ENCODE results near the gene NCOA4. TPM values are rescaled to one million over a fixed set of nuclear protein-coding genes. Genes with fewer than 3 reads are reported as not detected.

NCOA4 gene
- total and polyA plus RNA-seq, 2 of the 8 experiments (the other 6 are each of a cell fraction or from before 2014, with no cell fraction given) = 28.9 to 65.2 TPM

GRCh38 chr10:46052791-46053375, 22.5 kb upstream of the NCOA4 start:
- no peak overlapping the region for H3K4me2 ChIP-seq (ENCODE audit: insufficient read depth in 1 of 2, low read depth in 2 of 2, low read length in 2 of 2)
- no peaks in the 10 kb centered on the region for H3K79me2 ChIP-seq (ENCODE audit: control insufficient read depth in 1 of 2, insufficient read depth in 2 of 2, low read length in 2 of 2)
- no peak for DNase-seq (ENCODE audit: low read depth in 1 of 2, low spot score in 2 of 2)
- no peaks in the 10 kb centered on the region for H4K20me1 ChIP-seq (replicated peaks in 1 of 2; ENCODE audit: control insufficient read depth in 1 of 2, insufficient read depth in 2 of 2, low read length in 2 of 2)
- no peaks in the 10 kb centered on the region for H3K9me3 ChIP-seq (ENCODE audit: insufficient read depth in 2 of 2, low read depth in 1 of 2, low read length in 1 of 2)
- no peak overlapping the region for H3K27ac ChIP-seq (ENCODE audit: low read depth, low read length)
- no peak overlapping the region for H2BK20ac ChIP-seq (ENCODE audit: low read length)
- no peak overlapping the region for H3K14ac ChIP-seq (ENCODE audit: insufficient read length)
- 88% methylated on average over 6 of the region's 6 CpGs; no CpG with 5 or more reads in 1 of the 2 experiments for WGBS, 2 experiments (ENCODE audit: extremely low coverage in 1 of 2, insufficient coverage in 1 of 2, insufficient read length in 1 of 2, insufficient replicate concordance in 2 of 2, low coverage in 1 of 2, low lambda C conversion rate in 2 of 2, missing lambda C conversion rate in 1 of 2)
- no peak overlapping the region for H3K56ac ChIP-seq (replicated peaks; ENCODE audit: insufficient read length, low read depth, low read length)
- no peak overlapping the region for H2BK5ac ChIP-seq (ENCODE audit: low read depth, low read length)
- no peak overlapping the region for H3K18ac ChIP-seq (ENCODE audit: extremely low read depth, low read length)
- H3K4me3 ChIP-seq (ENCODE audit: extremely low read depth in 1 of 4, insufficient read depth in 2 of 4, low read depth in 3 of 4, low read length in 4 of 4) = no peak overlapping the region
- no peaks in the 10 kb centered on the region for H3K27me3 ChIP-seq (replicated peaks in 1 of 4; ENCODE audit: control insufficient read depth in 3 of 4, extremely low read depth in 1 of 4, insufficient read depth in 3 of 4, low read length in 3 of 4)
- peaks cover 2 to 14% (median 9%) of the 10 kb centered on the region in 4 experiments; a peak in 5 of 7 replicates for H3K4me1 ChIP-seq (replicated peaks in 1 of 4; ENCODE audit: control insufficient read depth in 3 of 4, insufficient read depth in 4 of 4, low read length in 3 of 4)
- no peaks in the 10 kb centered on the region for H3K36me3 ChIP-seq (ENCODE audit: control insufficient read depth in 2 of 4, insufficient read depth in 4 of 4, low read length in 3 of 4)
- no peak overlapping the region for H3K9ac ChIP-seq (replicated peaks in 1 of 4; ENCODE audit: extremely low read depth in 1 of 4, low read depth in 3 of 4, low read length in 3 of 4)
- no peak for FAIRE-seq
- H4K5ac ChIP-seq (ENCODE audit: insufficient read length, low read depth, low read length) = no peak overlapping the region
- H4K8ac ChIP-seq (ENCODE audit: extremely low read depth, insufficient read depth, low read length) = no peak overlapping the region
- no peaks in the 10 kb centered on the region for H3K79me1 ChIP-seq (ENCODE audit: low read depth, low read length)
- peak overlapping the region; percentile 29 for H2BK120ac ChIP-seq (replicated peaks; ENCODE audit: low read depth, low read length)
- H3K23ac ChIP-seq (ENCODE audit: insufficient read length) = no peak overlapping the region
- H2AK5ac ChIP-seq (ENCODE audit: low read depth, low read length) = no peak overlapping the region; the same call in 1 of the 2 replicates
- H2BK12ac ChIP-seq (ENCODE audit: low read depth, low read length) = no peak overlapping the region
- no peaks in the 10 kb centered on the region; the same call in 1 of the 2 replicates for H3K23me2 ChIP-seq (ENCODE audit: low read depth, low read length)
- ChIA-PET CTCF (ENCODE audit: partially characterized antibody) (interaction anchor here (1.5 kb wide), 1 partner anchor 17 kb away, joined by 3 read pairs; no protein-coding TSS in a partner anchor), POLR2A (ENCODE audit: partially characterized antibody) (no interaction called here)
- H2BK15ac ChIP-seq (ENCODE audit: low read length) = no peak overlapping the region
- no peak overlapping the region for H2AFZ ChIP-seq (ENCODE audit: low read length)
- TF ChIP-seq, protein P1, sequence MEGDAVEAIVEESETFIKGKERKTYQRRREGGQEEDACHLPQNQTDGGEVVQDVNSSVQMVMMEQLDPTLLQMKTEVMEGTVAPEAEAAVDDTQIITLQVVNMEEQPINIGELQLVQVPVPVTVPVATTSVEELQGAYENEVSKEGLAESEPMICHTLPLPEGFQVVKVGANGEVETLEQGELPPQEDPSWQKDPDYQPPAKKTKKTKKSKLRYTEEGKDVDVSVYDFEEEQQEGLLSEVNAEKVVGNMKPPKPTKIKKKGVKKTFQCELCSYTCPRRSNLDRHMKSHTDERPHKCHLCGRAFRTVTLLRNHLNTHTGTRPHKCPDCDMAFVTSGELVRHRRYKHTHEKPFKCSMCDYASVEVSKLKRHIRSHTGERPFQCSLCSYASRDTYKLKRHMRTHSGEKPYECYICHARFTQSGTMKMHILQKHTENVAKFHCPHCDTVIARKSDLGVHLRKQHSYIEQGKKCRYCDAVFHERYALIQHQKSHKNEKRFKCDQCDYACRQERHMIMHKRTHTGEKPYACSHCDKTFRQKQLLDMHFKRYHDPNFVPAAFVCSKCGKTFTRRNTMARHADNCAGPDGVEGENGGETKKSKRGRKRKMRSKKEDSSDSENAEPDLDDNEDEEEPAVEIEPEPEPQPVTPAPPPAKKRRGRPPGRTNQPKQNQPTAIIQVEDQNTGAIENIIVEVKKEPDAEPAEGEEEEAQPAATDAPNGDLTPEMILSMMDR (IDR thresholded peaks at IDR 0.05; ENCODE audit: control extremely low read depth in 1 of 3, insufficient read depth in 1 of 3, low read depth in 1 of 3, low read length in 3 of 3) = no peak
- TF ChIP-seq SP4 (IDR thresholded peaks at IDR 0.05; ENCODE audit: low read length) (no peak), POLR2A (IDR thresholded peaks at IDR 0.05; ENCODE audit: control extremely low read depth in 1 of 2, low read depth in 2 of 2, low read length in 2 of 2) (no peak)
- H3K4ac ChIP-seq (replicated peaks; ENCODE audit: insufficient read length, low read depth, low read length) = no peak overlapping the region
- H4K91ac ChIP-seq (replicated peaks; ENCODE audit: insufficient read length, low read length) = no peak overlapping the region
